Neuron (in vitro differentiated cells): ENCODE data around the gene CDCA4.

ENCODE experiments used
- H2AFZ ChIP-seq: one replicate; pipeline ENCODE4 v1.6.1; 2013; ENCODE audit warnings: low read depth, mild to moderate bottlenecking, inconsistent platforms, low read length, moderate library complexity
- H3K27me3 ChIP-seq: one replicate; pipeline ENCODE4 v1.6.1; 2013; ENCODE audit warnings: low read length; ENCODE audit not compliant: insufficient read depth
- H3K36me3 ChIP-seq: one replicate; pipeline ENCODE4 v1.6.1; 2013; ENCODE audit warnings: low read length; ENCODE audit not compliant: insufficient read depth
- H3K4me1 ChIP-seq: one replicate; pipeline ENCODE4 v1.6.1; 2013; ENCODE audit warnings: low read length; ENCODE audit not compliant: insufficient read depth
- H3K4me3 ChIP-seq: 2 replicates; pipeline ENCODE4 v1.5.1; 2013; ENCODE audit warnings: mild to moderate bottlenecking, low read length, moderate library complexity
- H3K9me3 ChIP-seq: one replicate; pipeline ENCODE4 v1.6.1; 2013; ENCODE audit warnings: low read length

Gene CDCA4

GRCh38 chr14:105010891-105011291 is 10.0 kb downstream of the CDCA4 start:
- H3K36me3 ChIP-seq, result peaks cover 59% of the 10 kb centered on the region
- no peaks in the 10 kb centered on the region for H3K27me3 ChIP-seq
- no peak overlapping the region for H2AFZ ChIP-seq
- peaks cover 9% of the 10 kb centered on the region for H3K4me1 ChIP-seq
- H3K9me3 ChIP-seq, result no peaks in the 10 kb centered on the region
- H3K4me3 ChIP-seq, result no peak overlapping the region

GRCh38 chr14:105010106-105010505 is 10.8 kb downstream of the CDCA4 start:
- no peak overlapping the region for H3K4me3 ChIP-seq
- H3K9me3 ChIP-seq, result no peaks in the 10 kb centered on the region
- H3K27me3 ChIP-seq, result no peaks in the 10 kb centered on the region
- peaks cover 9% of the 10 kb centered on the region for H3K4me1 ChIP-seq
- no peak overlapping the region for H2AFZ ChIP-seq
- peaks cover 59% of the 10 kb centered on the region for H3K36me3 ChIP-seq

- Histone ChIP-seq H3K36me3 (peaks cover 59% of the 10 kb centered on the region), H3K4me3 (no peak overlapping the region), H2AFZ (no peak overlapping the region), H3K4me1 (peaks cover 5% of the 10 kb centered on the region), H3K27me3 (no peaks in the 10 kb centered on the region), H3K9me3 (no peaks in the 10 kb centered on the region)
Observed at GRCh38 chr14:105007593-105008264, 13.2 kb downstream of the CDCA4 start.

GRCh38 chr14:105006831-105007592 is 13.9 kb downstream of the CDCA4 start:
- peaks cover 5% of the 10 kb centered on the region for H3K4me1 ChIP-seq
- no peaks in the 10 kb centered on the region for H3K27me3 ChIP-seq
- H3K9me3 ChIP-seq, result no peaks in the 10 kb centered on the region
- H3K36me3 ChIP-seq, result peaks cover 53% of the 10 kb centered on the region
- no peak overlapping the region for H3K4me3 ChIP-seq
- no peak overlapping the region for H2AFZ ChIP-seq

GRCh38 chr14:105005929-105006830 is 14.7 kb downstream of the CDCA4 start:
- H2AFZ ChIP-seq, result no peak overlapping the region
- no peaks in the 10 kb centered on the region for H3K9me3 ChIP-seq
- no peaks in the 10 kb centered on the region for H3K27me3 ChIP-seq
- H3K36me3 ChIP-seq, result peaks cover 45% of the 10 kb centered on the region
- H3K4me1 ChIP-seq, result peaks cover 5% of the 10 kb centered on the region
- H3K4me3 ChIP-seq, result no peak overlapping the region

- Histone ChIP-seq H3K27me3 (no peaks in the 10 kb centered on the region), H3K4me1 (peaks cover 4% of the 10 kb centered on the region), H3K9me3 (no peaks in the 10 kb centered on the region), H2AFZ (no peak overlapping the region), H3K36me3 (peaks cover 38% of the 10 kb centered on the region), H3K4me3 (no peak overlapping the region)
Observed at GRCh38 chr14:105005329-105005928, 15.5 kb downstream of the CDCA4 start.

- Histone ChIP-seq H2AFZ (no peak overlapping the region), H3K27me3 (no peaks in the 10 kb centered on the region), H3K4me3 (no peak overlapping the region), H3K9me3 (no peaks in the 10 kb centered on the region), H3K4me1 (no peaks in the 10 kb centered on the region), H3K36me3 (peaks cover 25% of the 10 kb centered on the region)
Observed at GRCh38 chr14:104999361-104999760, 21.5 kb downstream of the CDCA4 start.

- peaks cover 29% of the 10 kb centered on the region for H3K36me3 ChIP-seq
- no peaks in the 10 kb centered on the region for H3K4me1 ChIP-seq
- H3K27me3 ChIP-seq, result no peaks in the 10 kb centered on the region
- no peak overlapping the region for H3K4me3 ChIP-seq
- H3K9me3 ChIP-seq, result no peaks in the 10 kb centered on the region
- no peak overlapping the region for H2AFZ ChIP-seq
Observed at GRCh38 chr14:104998801-104999200, 22.1 kb downstream of the CDCA4 start.

GRCh38 chr14:104996483-104996882 is 24.4 kb downstream of the CDCA4 start:
- Histone ChIP-seq H3K4me1 (no peaks in the 10 kb centered on the region), H3K4me3 (no peak overlapping the region), H2AFZ (no peak overlapping the region), H3K9me3 (no peaks in the 10 kb centered on the region), H3K36me3 (peaks cover 46% of the 10 kb centered on the region), H3K27me3 (no peaks in the 10 kb centered on the region)

- Histone ChIP-seq H3K36me3 (peaks cover 50% of the 10 kb centered on the region), H3K4me1 (no peaks in the 10 kb centered on the region), H3K27me3 (no peaks in the 10 kb centered on the region), H3K4me3 (no peak overlapping the region), H3K9me3 (no peaks in the 10 kb centered on the region), H2AFZ (no peak overlapping the region)
Observed at GRCh38 chr14:104996032-104996431, 24.9 kb downstream of the CDCA4 start.

GRCh38 chr14:104994978-104995377 is 25.9 kb downstream of the CDCA4 start:
- H3K36me3 ChIP-seq, result peaks cover 50% of the 10 kb centered on the region
- no peaks in the 10 kb centered on the region for H3K9me3 ChIP-seq
- H2AFZ ChIP-seq, result no peak overlapping the region
- H3K4me1 ChIP-seq, result no peaks in the 10 kb centered on the region
- H3K4me3 ChIP-seq, result no peak overlapping the region
- no peaks in the 10 kb centered on the region for H3K27me3 ChIP-seq

GRCh38 chr14:104993808-104994591 is 26.9 kb downstream of the CDCA4 start:
- Histone ChIP-seq H3K4me1 (no peaks in the 10 kb centered on the region), H2AFZ (no peak overlapping the region), H3K36me3 (peaks cover 48% of the 10 kb centered on the region), H3K4me3 (no peak overlapping the region), H3K9me3 (no peaks in the 10 kb centered on the region), H3K27me3 (no peaks in the 10 kb centered on the region)
